ENCODE measurements around the gene SLC22A31. TPM values are rescaled to one million over a fixed set of nuclear protein-coding genes. Genes with fewer than 3 reads are reported as not detected.
"Not testable (repeated sequence)": the region's sequence is repeated elsewhere in the genome, so short reads cannot be mapped to it uniquely, and the experiment has no call there.

The SLC22A31 gene
- total RNA-seq, 2 donors from 2014 or later, result 0.53 to 1.2 TPM

- peaks cover 0 to 2% of the 10 kb centered on the region in 2 donors for H3K27me3 Mint-ChIP-seq
- H3K36me3 Mint-ChIP-seq, result no peaks in the 10 kb centered on the region
- peak overlapping the region; percentile 22 for H3K4me3 Mint-ChIP-seq
- DNase-seq (ENCODE audit: low spot score), result peak; percentile 84
- ATAC-seq, result peak; percentile 64 to 83
- no peaks in the 10 kb centered on the region for H3K4me1 Mint-ChIP-seq (ENCODE audit: low read depth in 2 of 2)
- H3K27ac Mint-ChIP-seq, result no peak overlapping the region
- H3K9me3 Mint-ChIP-seq, result no peaks in the 10 kb centered on the region
Measured at GRCh38 chr16:89192956-89193575, 7.3 kb downstream of the SLC22A31 start.

GRCh38 chr16:89192186-89192955 is 8.0 kb downstream of the SLC22A31 start:
- peak; percentile 86 for DNase-seq (ENCODE audit: low spot score)
- peak overlapping the region; percentile 22 for H3K4me3 Mint-ChIP-seq
- H3K27ac Mint-ChIP-seq; H3K9me3 Mint-ChIP-seq; H3K4me1 Mint-ChIP-seq (ENCODE audit: low read depth in 2 of 2); H3K36me3 Mint-ChIP-seq; H3K27me3 Mint-ChIP-seq: not testable (repeated sequence)
- ATAC-seq, result peak; percentile 68 to 75

GRCh38 chr16:89191901-89192185 is 8.5 kb downstream of the SLC22A31 start:
- ATAC-seq (no peak), DNase-seq (ENCODE audit: low spot score) (no peak)
- Mint-ChIP-seq H3K9me3 (no peaks in the 10 kb centered on the region), H3K36me3 (no peaks in the 10 kb centered on the region), H3K27ac (no peak overlapping the region), H3K4me1 (ENCODE audit: low read depth in 2 of 2) (no peaks in the 10 kb centered on the region), H3K4me3 (no peak overlapping the region), H3K27me3 (no peaks in the 10 kb centered on the region)

GRCh38 chr16:89191033-89191900 is 9.1 kb downstream of the SLC22A31 start:
- H3K36me3 Mint-ChIP-seq, result no peaks in the 10 kb centered on the region
- DNase-seq (ENCODE audit: low spot score) (no peak), ATAC-seq (no peak)
- H3K4me3 Mint-ChIP-seq, result peak overlapping the region; percentile 20
- H3K27me3 Mint-ChIP-seq, result no peaks in the 10 kb centered on the region
- H3K9me3 Mint-ChIP-seq, result no peaks in the 10 kb centered on the region
- H3K27ac Mint-ChIP-seq, result no peak overlapping the region
- H3K4me1 Mint-ChIP-seq (ENCODE audit: low read depth in 2 of 2), result no peaks in the 10 kb centered on the region

GRCh38 chr16:89190150-89190958 is 10.0 kb downstream of the SLC22A31 start:
- Mint-ChIP-seq H3K4me1 (ENCODE audit: low read depth in 2 of 2) (no peaks in the 10 kb centered on the region), H3K4me3 (no peak overlapping the region), H3K36me3 (no peaks in the 10 kb centered on the region), H3K9me3 (no peaks in the 10 kb centered on the region), H3K27me3 (no peaks in the 10 kb centered on the region), H3K27ac (no peak overlapping the region)
- no peak for DNase-seq (ENCODE audit: low spot score)
- no peak for ATAC-seq

GRCh38 chr16:89189358-89190025 is 10.8 kb downstream of the SLC22A31 start:
- H3K36me3 Mint-ChIP-seq, result no peaks in the 10 kb centered on the region
- peak; percentile 13 for DNase-seq (ENCODE audit: low spot score)
- no peak overlapping the region for H3K4me3 Mint-ChIP-seq
- no peaks in the 10 kb centered on the region for H3K4me1 Mint-ChIP-seq (ENCODE audit: low read depth in 2 of 2)
- ATAC-seq, result no peak
- no peak overlapping the region for H3K27ac Mint-ChIP-seq
- no peaks in the 10 kb centered on the region for H3K27me3 Mint-ChIP-seq
- no peaks in the 10 kb centered on the region for H3K9me3 Mint-ChIP-seq

GRCh38 chr16:89188471-89189357 is 11.6 kb downstream of the SLC22A31 start:
- H3K4me1 Mint-ChIP-seq (ENCODE audit: low read depth in 2 of 2); DNase-seq (ENCODE audit: low spot score); H3K4me3 Mint-ChIP-seq; H3K27me3 Mint-ChIP-seq; H3K36me3 Mint-ChIP-seq; H3K27ac Mint-ChIP-seq; H3K9me3 Mint-ChIP-seq; ATAC-seq: not testable (repeated sequence)

GRCh38 chr16:89187770-89188392 is 12.5 kb downstream of the SLC22A31 start:
- no peaks in the 10 kb centered on the region for H3K27me3 Mint-ChIP-seq
- DNase-seq (ENCODE audit: low spot score) (no peak), ATAC-seq (peak; percentile 6 to 16)
- H3K4me1 Mint-ChIP-seq (ENCODE audit: low read depth in 2 of 2), result no peaks in the 10 kb centered on the region
- no peak overlapping the region for H3K4me3 Mint-ChIP-seq
- no peaks in the 10 kb centered on the region for H3K9me3 Mint-ChIP-seq
- H3K36me3 Mint-ChIP-seq, result no peaks in the 10 kb centered on the region
- no peak overlapping the region for H3K27ac Mint-ChIP-seq

- Mint-ChIP-seq H3K27me3 (no peaks in the 10 kb centered on the region), H3K9me3 (no peaks in the 10 kb centered on the region), H3K36me3 (no peaks in the 10 kb centered on the region), H3K27ac (no peak overlapping the region), H3K4me3 (no peak overlapping the region), H3K4me1 (ENCODE audit: low read depth in 2 of 2) (no peaks in the 10 kb centered on the region)
- DNase-seq (ENCODE audit: low spot score) (no peak), ATAC-seq (peak; percentile 39 to 55)
Measured at GRCh38 chr16:89187032-89187769, 13.1 kb downstream of the SLC22A31 start.

GRCh38 chr16:89186593-89187031 is 13.7 kb downstream of the SLC22A31 start:
- DNase-seq (ENCODE audit: low spot score); H3K27me3 Mint-ChIP-seq; H3K4me1 Mint-ChIP-seq (ENCODE audit: low read depth in 2 of 2); H3K9me3 Mint-ChIP-seq; ATAC-seq; H3K27ac Mint-ChIP-seq; H3K4me3 Mint-ChIP-seq; H3K36me3 Mint-ChIP-seq: not testable (repeated sequence)

- not testable (repeated sequence) for DNase-seq (ENCODE audit: low spot score); H3K36me3 Mint-ChIP-seq; ATAC-seq
Measured at GRCh38 chr16:89185887-89186592, 14.3 kb downstream of the SLC22A31 start.

More at GRCh38 chr16:89185887-89186592, 14.3 kb downstream of the SLC22A31 start:
- not testable (repeated sequence) for H3K4me1 Mint-ChIP-seq (ENCODE audit: low read depth in 2 of 2); H3K27me3 Mint-ChIP-seq; H3K9me3 Mint-ChIP-seq; H3K27ac Mint-ChIP-seq; H3K4me3 Mint-ChIP-seq
